Hindlimb muscle (tissue), 1 donor: ENCODE measurements around the gene MED31. TPM values are rescaled to one million over a fixed set of nuclear protein-coding genes. Genes with fewer than 3 reads are reported as not detected.
"Not testable (repeated sequence)": the region's sequence is repeated elsewhere in the genome, so short reads cannot be mapped to it uniquely, and the experiment has no call there.

Experiments used
- DNase-seq: peaks from one replicate; pipeline ENCODE4 v3.0.0-alpha.2; 2013
- polyA plus RNA-seq: library from polyadenylated mRNA; unstranded; fragments of 120-200 nt; gene quantifications from one replicate; pipeline ENCODE4 v1.2.1, GENCODE V29; 2013; ENCODE audit not compliant: insufficient read length

Gene MED31
- polyA plus RNA-seq, 1 donor: 12.2 TPM

- DNase-seq: no peak
These were observed 40.2 kb downstream of the MED31 start for GRCh38 chr17:6611231-6611630.

- no peak for DNase-seq
These were observed 41.4 kb downstream of the MED31 start for GRCh38 chr17:6610011-6610410.

- no peak for DNase-seq
These were observed 43.1 kb downstream of the MED31 start for GRCh38 chr17:6608321-6608720.

- no peak for DNase-seq
These were observed 46.3 kb downstream of the MED31 start for GRCh38 chr17:6605142-6605541.

GRCh38 chr17:6603744-6604325 lies 47.6 kb downstream of the MED31 start:
- peak; percentile 52 for DNase-seq

- no peak for DNase-seq
These were observed 49.3 kb downstream of the MED31 start for GRCh38 chr17:6602141-6602540.

- DNase-seq: no peak
These were observed 52.0 kb downstream of the MED31 start for GRCh38 chr17:6599364-6599763.

- no peak for DNase-seq
These were observed 53.7 kb downstream of the MED31 start for GRCh38 chr17:6597727-6598126.

- DNase-seq: no peak
These were observed 54.5 kb downstream of the MED31 start for GRCh38 chr17:6596941-6597340.

GRCh38 chr17:6596511-6596910 lies 54.9 kb downstream of the MED31 start:
- DNase-seq: no peak

GRCh38 chr17:6596081-6596480 lies 55.3 kb downstream of the MED31 start:
- no peak for DNase-seq

- not testable (repeated sequence) for DNase-seq
These were observed 58.0 kb downstream of the MED31 start for GRCh38 chr17:6593371-6593770.

Other genes starting within 250 kb of the MED31 start
- gene AIPL1, start 216.5 kb downstream of the MED31 start, polyA plus RNA-seq: not detected
- 13.3 TPM for gene PIMREG, start 207.2 kb downstream of the MED31 start, polyA plus RNA-seq
- gene PITPNM3, start 95.0 kb downstream of the MED31 start, polyA plus RNA-seq: 5.9 TPM
- gene KIAA0753, start 10.9 kb downstream of the MED31 start, polyA plus RNA-seq: 12.9 TPM
- 39.6 TPM for gene TXNDC17, start 10.5 kb downstream of the MED31 start, polyA plus RNA-seq
- 3.6 TPM for gene C17orf100, start 157 bp upstream of the MED31 start, polyA plus RNA-seq
- not detected for gene SLC13A5, start 61.8 kb upstream of the MED31 start, polyA plus RNA-seq
- gene XAF1, start 104.4 kb upstream of the MED31 start, polyA plus RNA-seq: 15.2 TPM
- not detected for gene FBXO39, start 124.6 kb upstream of the MED31 start, polyA plus RNA-seq
- not detected for gene TEKT1, start 180.1 kb upstream of the MED31 start, polyA plus RNA-seq